GM13976 (cell line): ENCODE measurements around the gene RPL36AL.
A peak's percentile ranks its signal among the peaks of the same experiment; 100 is the strongest.

Source experiments
- DNase-seq: peaks from one replicate; pipeline ENCODE4 v3.0.0; 2012; ENCODE audit warnings: low spot score
- CTCF ChIP-seq: IDR thresholded peaks from 2 replicates; pipeline ENCODE4 v1.5.1; 2012; ENCODE audit warnings: borderline replicate concordance, mild to moderate bottlenecking; ENCODE audit not compliant: insufficient read depth; ENCODE audit errors: extremely low read depth, missing control alignments, control extremely low read depth
- in situ Hi-C: fragments of 300-500 bp; cut with MboI; formaldehyde crosslinking; loops from one replicate; pipeline ENCODE4 v1.12.0; 2022; ENCODE audit warnings: low sequenced_read_pairs, mixed read lengths, inconsistent platforms; ENCODE audit not compliant: unreplicated experiment

The RPL36AL gene

GRCh38 chr14:49641697-49642129 lies 21.3 kb upstream of the RPL36AL start:
- no peak for DNase-seq
- no peak for TF ChIP-seq CTCF
- in situ Hi-C loops, result loop anchor here (25.0 kb wide), 2 partner anchors 196 to 471 kb away; partner anchors contain the start of gene VCPKMT

GRCh38 chr14:49640540-49641417 lies 20.4 kb upstream of the RPL36AL start:
- TF ChIP-seq CTCF, result no peak
- in situ Hi-C loops, result loop anchor here (25.0 kb wide), 2 partner anchors 197 to 472 kb away; partner anchors contain the start of gene VCPKMT
- no peak for DNase-seq

- DNase-seq, result no peak
Measured at GRCh38 chr14:49637534-49638078, 17.2 kb upstream of the RPL36AL start.

GRCh38 chr14:49636866-49637265 lies 16.4 kb upstream of the RPL36AL start:
- TF ChIP-seq CTCF, result no peak
- no peak for DNase-seq
- in situ Hi-C loops, result loop anchor here (25.0 kb wide), 2 partner anchors 200 to 475 kb away; partner anchors contain the start of gene VCPKMT

More at GRCh38 chr14:49637534-49638078, 17.2 kb upstream of the RPL36AL start:
- in situ Hi-C loops, result loop anchor here (25.0 kb wide), 2 partner anchors 200 to 475 kb away; partner anchors contain the start of gene VCPKMT
- TF ChIP-seq CTCF, result no peak

GRCh38 chr14:49634547-49635334 lies 14.3 kb upstream of the RPL36AL start, which contains the start of gene DNAAF2:
Gene DNAAF2, minus strand, starts transcription at chr14:49635244. Its CDS starts 95 bp downstream, at chr14:49635149.
- peak; percentile 64 for DNase-seq
- no peak for TF ChIP-seq CTCF
- in situ Hi-C loops, result loop anchor here (25.0 kb wide), 2 partner anchors 203 to 478 kb away; partner anchors contain the start of gene VCPKMT

GRCh38 chr14:49633640-49634546 lies 13.5 kb upstream of the RPL36AL start:
- in situ Hi-C loops, result loop anchor here (25.0 kb wide), 2 partner anchors 203 to 478 kb away; partner anchors contain the start of gene VCPKMT
- DNase-seq, result peak; percentile 94
- peak; percentile 90 for TF ChIP-seq CTCF
